Measurements from ENCODE around the gene EPHX1. TPM values are rescaled to one million over a fixed set of nuclear protein-coding genes. Genes with fewer than 3 reads are reported as not detected.
"Not testable (repeated sequence)": the region's sequence is repeated elsewhere in the genome, so short reads cannot be mapped to it uniquely, and the experiment has no call there.

The EPHX1 gene
- total RNA-seq, 2 donors from 2014 or later = 57.7 to 66.0 TPM

DNA sequence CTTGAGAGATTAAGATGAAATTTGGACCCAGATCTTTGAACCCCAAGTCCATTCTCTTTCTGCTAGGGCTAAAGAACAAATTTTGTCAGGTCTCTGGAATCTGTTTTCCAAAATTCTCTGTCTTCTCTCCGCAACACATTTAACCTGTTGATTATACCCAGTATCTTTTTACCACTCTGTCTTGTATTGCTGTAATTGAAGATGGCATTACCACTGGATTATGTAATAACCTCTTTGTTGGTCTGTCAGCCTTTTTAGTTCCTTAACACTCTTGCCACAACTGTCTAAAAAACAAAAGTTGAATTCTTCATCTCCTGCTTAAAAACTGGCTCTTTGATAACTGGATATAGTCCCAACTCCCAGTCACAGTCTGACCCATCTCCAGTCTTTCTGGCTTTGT, 29.3 kb upstream of the EPHX1 start:
- Histone ChIP-seq H3K4me3 (no peak overlapping the region), H3K27ac (no peak overlapping the region), H3K4me1 (peaks cover 0 to 56% of the 10 kb centered on the region in 2 donors)

DNA sequence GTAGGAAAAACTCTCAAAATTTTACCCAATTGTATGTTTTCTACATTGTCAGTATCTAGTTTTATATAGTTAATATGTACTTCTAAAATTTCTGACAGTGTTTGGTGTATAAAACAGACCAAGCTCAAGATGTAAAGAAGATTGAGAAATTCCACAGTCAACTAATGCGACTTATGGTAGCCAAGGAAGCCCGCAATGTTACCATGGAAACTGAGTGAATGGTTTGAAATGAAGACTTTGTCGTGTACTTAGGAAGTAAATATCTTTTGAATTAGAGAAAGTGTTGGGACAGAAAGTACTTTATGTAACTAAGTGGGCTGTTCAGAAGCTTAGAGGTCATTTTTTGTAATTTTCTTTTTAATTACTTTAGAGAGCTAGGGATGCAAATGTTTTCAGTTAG, 20.8 kb upstream of the EPHX1 start:
- H3K4me3 ChIP-seq; DNase-seq (ENCODE audit: low spot score); H3K4me1 ChIP-seq; H3K9me3 ChIP-seq; H3K27me3 ChIP-seq; H3K27ac ChIP-seq: not testable (repeated sequence)
- H3K36me3 ChIP-seq = peaks cover 59% of the 10 kb centered on the region

More for the DNA sequence above, 29.3 kb upstream of the EPHX1 start:
- TF ChIP-seq, protein P1, sequence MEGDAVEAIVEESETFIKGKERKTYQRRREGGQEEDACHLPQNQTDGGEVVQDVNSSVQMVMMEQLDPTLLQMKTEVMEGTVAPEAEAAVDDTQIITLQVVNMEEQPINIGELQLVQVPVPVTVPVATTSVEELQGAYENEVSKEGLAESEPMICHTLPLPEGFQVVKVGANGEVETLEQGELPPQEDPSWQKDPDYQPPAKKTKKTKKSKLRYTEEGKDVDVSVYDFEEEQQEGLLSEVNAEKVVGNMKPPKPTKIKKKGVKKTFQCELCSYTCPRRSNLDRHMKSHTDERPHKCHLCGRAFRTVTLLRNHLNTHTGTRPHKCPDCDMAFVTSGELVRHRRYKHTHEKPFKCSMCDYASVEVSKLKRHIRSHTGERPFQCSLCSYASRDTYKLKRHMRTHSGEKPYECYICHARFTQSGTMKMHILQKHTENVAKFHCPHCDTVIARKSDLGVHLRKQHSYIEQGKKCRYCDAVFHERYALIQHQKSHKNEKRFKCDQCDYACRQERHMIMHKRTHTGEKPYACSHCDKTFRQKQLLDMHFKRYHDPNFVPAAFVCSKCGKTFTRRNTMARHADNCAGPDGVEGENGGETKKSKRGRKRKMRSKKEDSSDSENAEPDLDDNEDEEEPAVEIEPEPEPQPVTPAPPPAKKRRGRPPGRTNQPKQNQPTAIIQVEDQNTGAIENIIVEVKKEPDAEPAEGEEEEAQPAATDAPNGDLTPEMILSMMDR (IDR thresholded peaks at IDR 0.05) = no peak
- Histone ChIP-seq H3K36me3 (peaks cover 14% of the 10 kb centered on the region), H3K9me3 (no peaks in the 10 kb centered on the region), H3K27me3 (no peaks in the 10 kb centered on the region)
- DNase-seq (ENCODE audit: low spot score) = no peak

DNA sequence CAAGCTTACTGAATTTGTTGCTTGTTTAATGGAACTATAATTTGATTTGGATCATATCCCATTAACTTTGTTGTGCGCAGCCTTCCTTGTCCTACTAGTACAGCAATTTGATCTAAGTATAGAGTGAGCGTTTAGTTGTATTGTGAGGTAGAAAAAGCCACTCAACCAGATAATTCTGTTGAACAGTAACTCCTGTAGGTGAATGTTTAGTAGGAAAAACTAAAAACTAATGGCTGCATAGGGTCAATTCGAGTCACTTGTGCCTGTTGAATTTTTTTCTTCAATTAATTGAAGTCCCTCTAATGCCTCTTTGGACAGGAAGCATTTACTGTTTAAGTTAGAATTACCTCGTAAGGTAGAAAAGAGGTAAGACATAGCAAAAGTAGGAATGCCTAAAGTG, 15.0 kb upstream of the EPHX1 start:
- no peaks in the 10 kb centered on the region for H3K27me3 ChIP-seq
- TF ChIP-seq, protein P1 (IDR thresholded peaks at IDR 0.05) = no peak
- H3K36me3 ChIP-seq = peaks cover 15% of the 10 kb centered on the region
- DNase-seq (ENCODE audit: low spot score) = no peak
- H3K27ac ChIP-seq = no peak overlapping the region
- H3K4me3 ChIP-seq = no peak overlapping the region
- H3K9me3 ChIP-seq = no peaks in the 10 kb centered on the region
- H3K4me1 ChIP-seq = no peaks in the 10 kb centered on the region

DNA sequence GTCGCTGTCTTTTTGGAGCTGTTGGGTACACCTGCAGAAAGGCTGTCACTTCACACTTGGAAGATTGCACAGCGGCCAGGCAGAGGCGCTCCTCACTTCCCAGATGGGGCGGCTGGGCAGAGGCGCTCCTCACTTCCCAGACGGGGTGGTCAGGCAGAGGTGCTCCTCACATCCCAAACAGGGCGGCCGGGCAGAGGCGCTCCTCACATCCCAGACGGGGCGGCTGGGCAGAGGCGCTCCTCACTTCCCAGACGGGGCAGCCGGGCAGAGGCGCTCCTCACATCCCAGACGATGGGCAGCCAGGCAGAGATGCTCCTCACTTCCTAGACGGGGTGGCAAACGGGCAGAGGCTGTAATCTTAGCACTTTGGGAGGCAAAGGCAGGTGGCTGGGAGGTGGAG, 13.8 kb upstream of the EPHX1 start:
- not testable (repeated sequence) for H3K27ac ChIP-seq; H3K27me3 ChIP-seq; H3K4me3 ChIP-seq; H3K9me3 ChIP-seq; H3K4me1 ChIP-seq; H3K36me3 ChIP-seq; DNase-seq (ENCODE audit: low spot score)

DNA sequence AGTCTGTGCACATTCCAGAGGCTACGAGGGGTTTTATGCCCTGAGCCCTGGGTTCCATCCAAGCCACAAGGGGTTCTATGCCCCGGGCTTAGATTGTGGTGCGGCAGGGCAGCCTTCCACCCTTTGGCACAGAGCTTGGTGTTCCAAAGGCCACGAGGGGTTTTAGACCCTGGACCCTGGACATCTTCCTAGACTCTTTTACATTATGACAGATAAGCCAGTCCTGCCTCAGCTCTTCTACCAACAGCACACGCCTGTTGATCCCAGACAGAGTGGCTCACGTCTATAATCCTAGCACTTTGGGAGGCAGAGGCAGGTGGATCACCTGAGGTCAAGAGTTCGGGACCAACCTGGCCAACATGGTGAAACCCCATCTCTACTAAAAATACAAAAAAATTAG, 8.8 kb upstream of the EPHX1 start:
- H3K27me3 ChIP-seq; H3K4me3 ChIP-seq; H3K4me1 ChIP-seq; DNase-seq (ENCODE audit: low spot score); H3K27ac ChIP-seq; H3K9me3 ChIP-seq; H3K36me3 ChIP-seq: not testable (repeated sequence)

DNA sequence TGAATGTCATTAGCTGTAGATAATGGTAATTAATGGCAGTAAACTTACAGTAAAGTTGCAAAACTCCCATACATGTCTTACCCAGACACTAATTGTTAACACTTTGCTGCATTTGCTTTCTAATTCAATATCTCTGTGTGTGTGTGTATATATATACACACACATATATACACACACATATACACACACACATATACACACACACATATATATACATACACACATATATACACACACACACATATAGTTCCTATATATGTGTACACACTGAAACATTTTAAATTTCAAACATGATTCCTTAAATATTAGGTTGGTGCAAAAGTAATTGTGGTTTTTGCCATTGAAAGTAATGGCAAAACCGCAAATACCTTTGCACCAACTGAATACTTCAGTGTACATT, 3.7 kb upstream of the EPHX1 start:
- H3K36me3 ChIP-seq = no peaks in the 10 kb centered on the region
- H3K4me1 ChIP-seq = peaks cover 0 to 12% of the 10 kb centered on the region in 2 donors
- H3K27me3 ChIP-seq = no peaks in the 10 kb centered on the region
- H3K4me3 ChIP-seq = no peak overlapping the region
- TF ChIP-seq, protein P1 (IDR thresholded peaks at IDR 0.05) = no peak
- no peaks in the 10 kb centered on the region for H3K9me3 ChIP-seq
- no peak for DNase-seq (ENCODE audit: low spot score)
- H3K27ac ChIP-seq = no peak overlapping the region

DNA sequence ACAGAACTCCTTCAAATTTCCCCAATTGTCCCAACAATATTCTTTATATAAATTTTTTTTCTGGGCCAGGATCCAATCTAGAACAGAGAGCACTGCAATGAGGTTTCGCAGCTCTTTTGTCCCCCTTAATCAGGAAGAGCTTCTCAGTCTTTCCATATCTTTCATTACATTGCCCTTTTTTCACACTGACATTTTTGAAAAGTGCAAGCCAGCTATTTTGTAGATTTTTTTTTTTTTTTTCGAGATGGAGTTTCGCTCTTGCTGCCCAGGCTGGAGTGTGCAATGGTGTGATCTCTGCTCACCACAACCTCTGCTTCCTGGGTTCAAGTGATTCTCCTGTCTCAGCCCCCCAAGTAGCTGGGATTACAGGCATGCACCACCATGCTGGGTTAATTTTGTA, 3.2 kb upstream of the EPHX1 start:
- not testable (repeated sequence) for DNase-seq (ENCODE audit: low spot score); H3K36me3 ChIP-seq; H3K9me3 ChIP-seq; H3K27me3 ChIP-seq; H3K4me3 ChIP-seq; H3K27ac ChIP-seq
- H3K4me1 ChIP-seq = peaks cover 0 to 17% of the 10 kb centered on the region in 2 donors

DNA sequence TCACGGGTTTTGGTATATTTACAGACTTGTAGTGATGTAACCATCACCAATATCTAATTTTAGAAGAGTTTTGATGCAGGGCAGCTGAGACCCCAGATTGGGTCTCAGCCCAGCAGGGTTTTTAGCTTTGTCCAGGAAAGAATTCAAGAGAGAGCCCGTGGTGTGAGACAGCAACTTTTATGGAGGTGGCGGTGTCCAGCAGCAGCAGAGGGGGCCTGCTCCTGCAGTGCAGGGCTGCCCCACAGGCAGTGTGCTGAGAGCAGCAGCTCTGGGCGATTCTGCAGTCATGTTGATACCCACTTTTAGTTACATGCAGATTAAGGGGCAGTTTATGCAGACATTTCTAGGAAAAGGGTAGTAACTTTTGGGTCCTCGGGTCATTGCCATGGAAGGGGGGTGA, 1.8 kb upstream of the EPHX1 start:
- peak; percentile 23 for DNase-seq (ENCODE audit: low spot score)
- H3K4me3 ChIP-seq = no peak overlapping the region
- no peaks in the 10 kb centered on the region for H3K36me3 ChIP-seq
- no peaks in the 10 kb centered on the region for H3K9me3 ChIP-seq
- no peak overlapping the region for H3K27ac ChIP-seq
- H3K27me3 ChIP-seq = no peaks in the 10 kb centered on the region
- TF ChIP-seq, protein P1 (IDR thresholded peaks at IDR 0.05) = no peak
- H3K4me1 ChIP-seq = peaks cover 0 to 31% of the 10 kb centered on the region in 2 donors

DNA sequence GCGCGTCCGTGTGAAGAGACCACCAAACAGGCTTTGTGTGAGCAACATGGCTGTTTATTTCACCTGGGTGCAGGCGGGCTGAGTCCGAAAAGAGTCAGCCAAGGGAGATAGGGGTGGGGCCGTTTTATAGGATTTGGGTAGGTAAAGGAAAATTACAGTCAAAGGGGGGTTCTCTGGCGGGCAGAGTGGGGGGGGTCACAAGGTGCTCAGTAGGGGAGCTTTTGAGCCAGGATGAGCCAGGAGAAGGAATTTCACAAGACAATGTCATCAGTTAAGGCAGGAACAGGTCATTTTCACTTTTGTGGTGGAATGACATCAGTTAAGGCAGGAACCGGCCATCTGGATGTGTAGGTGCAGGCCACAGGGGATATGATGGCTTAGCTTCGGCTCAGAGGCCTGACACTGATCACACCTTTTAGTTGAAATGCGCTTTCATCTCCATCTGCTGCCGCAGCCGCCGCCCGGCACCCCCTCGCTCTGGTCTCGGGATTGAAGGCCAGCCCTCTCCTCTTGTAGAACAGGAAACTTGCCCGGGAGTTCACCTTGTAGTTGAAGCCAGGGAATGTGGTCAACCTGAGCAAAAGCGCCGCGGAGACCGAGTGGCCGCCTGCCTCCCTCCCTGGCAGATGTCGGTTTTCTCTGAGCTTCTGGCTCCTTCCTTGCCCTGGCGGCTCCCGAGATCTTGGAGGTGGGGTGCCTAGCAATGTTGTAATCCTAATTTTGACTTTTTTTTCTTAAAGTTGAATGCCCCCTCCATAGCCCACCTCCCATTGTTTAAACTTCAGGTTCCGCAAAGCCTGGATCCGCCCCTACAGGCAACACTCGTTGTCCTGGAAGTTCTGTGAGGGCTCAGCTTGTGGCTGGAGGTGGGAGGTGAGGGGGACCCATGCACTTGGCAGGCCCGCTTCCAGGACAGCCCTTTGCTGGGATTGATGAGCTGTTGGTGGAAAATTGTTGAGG, 935 bp downstream of the EPHX1 start:
- peak; percentile 60 for DNase-seq (ENCODE audit: low spot score)
- not testable (repeated sequence) for H3K36me3 ChIP-seq, H3K9me3 ChIP-seq, H3K27me3 ChIP-seq
- peak overlapping the region; percentile 74 to 76 for H3K4me3 ChIP-seq
- H3K4me1 ChIP-seq = peaks cover 0 to 58% of the 10 kb centered on the region in 2 donors
- peak overlapping the region; percentile 80 to 86 for H3K27ac ChIP-seq
